Uterus (tissue), 2 donors: ENCODE data around the gene SYNGR1.

Experiments
- CTCF ChIP-seq, 4 experiments: fragments of 200-600 bp in 2 of 4; fragments of 450-650 bp in 2 of 4; sonication (generic) in 2 of 4; IDR thresholded peaks; one replicate each; pipeline ENCODE4 v1.5.1; 2016 to 2019; ENCODE audit warnings: antibody characterized with exemption in 4 of 4, mild to moderate bottlenecking in 2 of 4, moderate library complexity in 1 of 4
- POLR2A ChIP-seq, 2 donors: fragments of 450-650 bp; IDR thresholded peaks; one replicate each; pipeline ENCODE4 v1.6.1; 2016; ENCODE audit warnings: antibody characterized with exemption in 2 of 2, mild to moderate bottlenecking in 1 of 2, moderate library complexity in 1 of 2

- TF ChIP-seq CTCF (IDR thresholded peaks at IDR 0.05) (no peak), POLR2A (IDR thresholded peaks at IDR 0.05) (no peak)
Measured at GRCh38 chr22:39352306-39352891, 2.6 kb downstream of the SYNGR1 start.
